Measurements from ENCODE around the gene KCNH1.

The KCNH1 gene

GRCh38 chr1:210722410-210723081, 411.4 kb downstream of the KCNH1 start:
- H3K27ac ChIP-seq = no peak overlapping the region
- H3K9ac ChIP-seq = no peak overlapping the region

GRCh38 chr1:210715072-210715471, 418.9 kb downstream of the KCNH1 start:
- no peaks in the 10 kb centered on the region for H3K36me3 ChIP-seq (ENCODE audit: insufficient read depth)
- no peaks in the 10 kb centered on the region for H4K20me1 ChIP-seq (ENCODE audit: insufficient read depth)
- H3K4me1 ChIP-seq (ENCODE audit: low read depth, poor library complexity, severe bottlenecking) = no peaks in the 10 kb centered on the region
- no peaks in the 10 kb centered on the region for H3K79me2 ChIP-seq (ENCODE audit: insufficient read depth, low read depth)
- H2AFZ ChIP-seq (ENCODE audit: low read depth) = no peak overlapping the region
- H3K4me3 ChIP-seq (IDR thresholded peaks at IDR 0.05; ENCODE audit: insufficient read depth, low read depth, low read length) = no peak overlapping the region
- H3K9ac ChIP-seq = no peak overlapping the region
- no peak for TF ChIP-seq CTCF (conservative IDR thresholded peaks at IDR 0.05; ENCODE audit: low read depth, low read length)
- H3K27me3 ChIP-seq (ENCODE audit: insufficient read depth, low read depth) = no peaks in the 10 kb centered on the region
- no peak overlapping the region for H3K27ac ChIP-seq
- no peak overlapping the region for H3K4me2 ChIP-seq

More at GRCh38 chr1:210722410-210723081, 411.4 kb downstream of the KCNH1 start:
- no peaks in the 10 kb centered on the region for H3K27me3 ChIP-seq (ENCODE audit: insufficient read depth, low read depth)
- no peaks in the 10 kb centered on the region for H3K36me3 ChIP-seq (ENCODE audit: insufficient read depth)
- no peak overlapping the region for H3K4me2 ChIP-seq
- no peak overlapping the region for H3K4me3 ChIP-seq (IDR thresholded peaks at IDR 0.05; ENCODE audit: insufficient read depth, low read depth, low read length)
- H4K20me1 ChIP-seq (ENCODE audit: insufficient read depth) = no peaks in the 10 kb centered on the region
- H3K79me2 ChIP-seq (ENCODE audit: insufficient read depth, low read depth) = no peaks in the 10 kb centered on the region
- no peaks in the 10 kb centered on the region for H3K4me1 ChIP-seq (ENCODE audit: low read depth, poor library complexity, severe bottlenecking)
- TF ChIP-seq CTCF (conservative IDR thresholded peaks at IDR 0.05; ENCODE audit: low read depth, low read length) = no peak
- no peak overlapping the region for H2AFZ ChIP-seq (ENCODE audit: low read depth)

GRCh38 chr1:210711825-210712612, 421.9 kb downstream of the KCNH1 start:
- Histone ChIP-seq H3K79me2 (ENCODE audit: insufficient read depth, low read depth) (no peaks in the 10 kb centered on the region), H3K27me3 (ENCODE audit: insufficient read depth, low read depth) (no peaks in the 10 kb centered on the region), H3K4me3 (IDR thresholded peaks at IDR 0.05; ENCODE audit: insufficient read depth, low read depth, low read length) (no peak overlapping the region), H3K9ac (no peak overlapping the region), H4K20me1 (ENCODE audit: insufficient read depth) (no peaks in the 10 kb centered on the region), H3K36me3 (ENCODE audit: insufficient read depth) (no peaks in the 10 kb centered on the region), H3K4me2 (no peak overlapping the region), H3K27ac (no peak overlapping the region), H3K4me1 (ENCODE audit: low read depth, poor library complexity, severe bottlenecking) (peaks cover 18% of the 10 kb centered on the region), H2AFZ (ENCODE audit: low read depth) (no peak overlapping the region)
- TF ChIP-seq CTCF (conservative IDR thresholded peaks at IDR 0.05; ENCODE audit: low read depth, low read length) = no peak

GRCh38 chr1:210709701-210710100, 424.2 kb downstream of the KCNH1 start:
- TF ChIP-seq CTCF (conservative IDR thresholded peaks at IDR 0.05; ENCODE audit: low read depth, low read length) = no peak
- Histone ChIP-seq H3K4me3 (IDR thresholded peaks at IDR 0.05; ENCODE audit: insufficient read depth, low read depth, low read length) (no peak overlapping the region), H3K36me3 (ENCODE audit: insufficient read depth) (no peaks in the 10 kb centered on the region)

More at GRCh38 chr1:210709701-210710100, 424.2 kb downstream of the KCNH1 start:
- H4K20me1 ChIP-seq (ENCODE audit: insufficient read depth) = no peaks in the 10 kb centered on the region
- H3K27ac ChIP-seq = no peak overlapping the region
- no peak overlapping the region for H3K9ac ChIP-seq
- no peak overlapping the region for H2AFZ ChIP-seq (ENCODE audit: low read depth)
- no peaks in the 10 kb centered on the region for H3K27me3 ChIP-seq (ENCODE audit: insufficient read depth, low read depth)
- H3K79me2 ChIP-seq (ENCODE audit: insufficient read depth, low read depth) = no peaks in the 10 kb centered on the region
- no peak overlapping the region for H3K4me2 ChIP-seq
- H3K4me1 ChIP-seq (ENCODE audit: low read depth, poor library complexity, severe bottlenecking) = peaks cover 32% of the 10 kb centered on the region
